K562 (cell line): ENCODE results near the gene DOLPP1. TPM values are rescaled to one million over a fixed set of nuclear protein-coding genes. Genes with fewer than 3 reads are reported as not detected.
A peak's percentile ranks its signal among the peaks of the same experiment; 100 is the strongest.

ENCODE experiments used
- ATF3 ChIP-seq, 2 experiments: fragments of 450-650 bp in 1 of 2; sonication (generic) in 1 of 2; formaldehyde crosslinking in 1 of 2; IDR thresholded peaks in 1 of 2; conservative IDR thresholded peaks in 1 of 2; 2 replicates each; pipeline versions ENCODE4 v1.6.1 to v1.8.1; 2016 to 2023; ENCODE audit warnings: mild to moderate bottlenecking in 2 of 2, moderate library complexity in 2 of 2, inconsistent platforms in 1 of 2, missing genetic modification reagents in 1 of 2
- BRCA1 ChIP-seq, 2 experiments: fragments of 450-650 bp in 1 of 2; sonication (generic) in 1 of 2; formaldehyde crosslinking in 1 of 2; IDR thresholded peaks; 2 replicates each; pipeline versions ENCODE4 v1.5.0 to v1.6.1; 2017 to 2020; ENCODE audit warnings: mild to moderate bottlenecking in 1 of 2, missing genetic modification reagents in 1 of 2
- CHCHD3 ChIP-seq: fragments of 250-450 bp; sonication (Bioruptor Pico); IDR thresholded peaks from 2 replicates; pipeline ENCODE4 v2.1.2; 2022; ENCODE audit warnings: mild to moderate bottlenecking
- CHD1 ChIP-seq: fragments of 200-600 bp; sonication (generic); IDR thresholded peaks from one replicate; pipeline ENCODE4 v1.6.1; 2012; ENCODE audit warnings: mild to moderate bottlenecking, moderate library complexity, low read length, inconsistent platforms
- CREB1 ChIP-seq, 2 experiments: sonication (generic) in 1 of 2; formaldehyde crosslinking in 1 of 2; IDR thresholded peaks; 2 replicates each; pipeline versions ENCODE4 v1.6.1 to v1.8.0; 2012 to 2022; ENCODE audit warnings: inconsistent platforms in 1 of 2, mild to moderate bottlenecking in 1 of 2, missing genetic modification reagents in 1 of 2, moderate library complexity in 1 of 2
- CTBP1 ChIP-seq: fragments of 450-650 bp; IDR thresholded peaks from 2 replicates; pipeline ENCODE4 v1.6.1; 2016; ENCODE audit warnings: borderline replicate concordance
- EGR1 ChIP-seq: fragments of 450-650 bp; conservative IDR thresholded peaks from 2 replicates; pipeline ENCODE4 v1.6.1; 2017; ENCODE audit warnings: mild to moderate bottlenecking
- EP400 ChIP-seq: fragments of 450-650 bp; IDR thresholded peaks from 2 replicates; pipeline ENCODE4 v1.6.1; 2017; ENCODE audit warnings: antibody characterized with exemption, mild to moderate bottlenecking, moderate library complexity
- FIP1L1 ChIP-seq: fragments of 200-400 bp; formaldehyde crosslinking; IDR thresholded peaks from 2 replicates; pipeline ENCODE4 v1.6.1; 2018; ENCODE audit warnings: mild to moderate bottlenecking, low read depth, low read length; ENCODE audit not compliant: poor library complexity, severe bottlenecking
- GATAD2A ChIP-seq: fragments of 450-650 bp; IDR thresholded peaks from 2 replicates; pipeline ENCODE4 v1.6.1; 2017
- GTF2F1 ChIP-seq: IDR thresholded peaks from 2 replicates; pipeline ENCODE4 v1.6.1; 2011; ENCODE audit warnings: low read depth, low read length, improper control_type of control experiment
- JUND ChIP-seq, 2 experiments: IDR thresholded peaks; 2 replicates in 1 of 2; 3 replicates in 1 of 2; pipeline ENCODE4 v1.6.1; 2011; ENCODE audit warnings: borderline replicate concordance in 2 of 2, low read depth in 2 of 2, low read length in 2 of 2, improper control_type of control experiment in 1 of 2, missing biosample characterization in 1 of 2, missing genetic modification characterization in 1 of 2, missing genetic modification reagents in 1 of 2
- PREB ChIP-seq: sonication (generic); formaldehyde crosslinking; IDR thresholded peaks from 2 replicates; pipeline ENCODE4 v1.8.1; 2023; ENCODE audit warnings: mild to moderate bottlenecking, missing genetic modification reagents
- RBBP5 ChIP-seq: fragments of 200-600 bp; sonication (generic); IDR thresholded peaks from 2 replicates; pipeline ENCODE4 v1.6.1; 2012; ENCODE audit warnings: borderline replicate concordance, mild to moderate bottlenecking, low read length, control low read depth, inconsistent platforms; ENCODE audit not compliant: insufficient read depth, poor library complexity, severe bottlenecking
- SNRNP70 ChIP-seq: fragments of 200-400 bp; formaldehyde crosslinking; optimal IDR thresholded peaks from 2 replicates; pipeline ENCODE3; 2017; ENCODE audit warnings: low read depth, low read length
- TFAP4 ChIP-seq: sonication (generic); formaldehyde crosslinking; IDR thresholded peaks from 2 replicates; pipeline ENCODE4 v1.8.0; 2022; ENCODE audit warnings: missing genetic modification reagents, mild to moderate bottlenecking, moderate library complexity, borderline replicate concordance
- ZNF23 ChIP-seq: fragments of 250-450 bp; sonication (Bioruptor Pico); IDR thresholded peaks from 2 replicates; pipeline ENCODE4 v1.4.0; 2020; ENCODE audit warnings: mild to moderate bottlenecking
- ZNF384 ChIP-seq: IDR thresholded peaks from 2 replicates; pipeline ENCODE4 v1.6.1; 2012; ENCODE audit warnings: low read depth, low read length, improper control_type of control experiment
- ZNF445 ChIP-seq: fragments of 250-450 bp; sonication (Bioruptor Pico); IDR thresholded peaks from 2 replicates; pipeline ENCODE4 v1.4.0; 2020; ENCODE audit warnings: low read depth, mild to moderate bottlenecking, moderate library complexity
- ZNF551 ChIP-seq: fragments of 250-450 bp; sonication (Bioruptor Pico); IDR thresholded peaks from 2 replicates; pipeline ENCODE4 v1.5.0; 2021; ENCODE audit warnings: mild to moderate bottlenecking, moderate library complexity
- ZNF655 ChIP-seq: fragments of 250-450 bp; sonication (Bioruptor Pico); IDR thresholded peaks from 2 replicates; pipeline ENCODE4 v1.5.0; 2021
- ZNF764 ChIP-seq: fragments of 250-450 bp; sonication (Bioruptor Pico); IDR thresholded peaks from 2 replicates; pipeline ENCODE4 v1.4.0; 2020; ENCODE audit warnings: low read depth, mild to moderate bottlenecking, moderate library complexity
- ZNF79 ChIP-seq: fragments of 250-450 bp; sonication (Bioruptor Pico); IDR thresholded peaks from 2 replicates; pipeline ENCODE4 v1.4.0; 2020; ENCODE audit warnings: low read depth, mild to moderate bottlenecking, moderate library complexity
- polyA plus RNA-seq, 8 experiments: library from polyadenylated mRNA; depleted of rRNA in 4 of 8; stranded (reverse) in 5 of 8; unstranded in 3 of 8; fragments of >200 nt; fragmentation: Nextera tagmentation in 2 of 8; fragmentation: Illumina TruSeq in 1 of 8; extraction: Ambion mirVana in 2 of 8; extraction: Trizol in 1 of 8; gene quantifications; 2 replicates each; pipeline versions ENCODE4 v1.2.1 to v1.2.3, GENCODE V29; 2011 to 2014; ENCODE audit warnings: inconsistent platforms in 1 of 8, missing spikeins in 1 of 8
- total RNA-seq, 7 experiments: library from RNA; depleted of rRNA in 6 of 7; stranded (reverse); fragments of >200 nt in 6 of 7; fragmentation: Illumina TruSeq in 2 of 7; extraction: Trizol in 2 of 7; gene quantifications; 2 replicates each; pipeline versions ENCODE4 v1.2.1 to v1.2.3, GENCODE V29; 2011 to 2021; ENCODE audit warnings: low replicate concordance in 1 of 7

The DOLPP1 gene
- total and polyA plus RNA-seq, 9 of the 15 experiments (the other 6 are each of a cell fraction or from before 2014, with no cell fraction given), result 3.0 to 39.8 (median 30.5) TPM

DNA sequence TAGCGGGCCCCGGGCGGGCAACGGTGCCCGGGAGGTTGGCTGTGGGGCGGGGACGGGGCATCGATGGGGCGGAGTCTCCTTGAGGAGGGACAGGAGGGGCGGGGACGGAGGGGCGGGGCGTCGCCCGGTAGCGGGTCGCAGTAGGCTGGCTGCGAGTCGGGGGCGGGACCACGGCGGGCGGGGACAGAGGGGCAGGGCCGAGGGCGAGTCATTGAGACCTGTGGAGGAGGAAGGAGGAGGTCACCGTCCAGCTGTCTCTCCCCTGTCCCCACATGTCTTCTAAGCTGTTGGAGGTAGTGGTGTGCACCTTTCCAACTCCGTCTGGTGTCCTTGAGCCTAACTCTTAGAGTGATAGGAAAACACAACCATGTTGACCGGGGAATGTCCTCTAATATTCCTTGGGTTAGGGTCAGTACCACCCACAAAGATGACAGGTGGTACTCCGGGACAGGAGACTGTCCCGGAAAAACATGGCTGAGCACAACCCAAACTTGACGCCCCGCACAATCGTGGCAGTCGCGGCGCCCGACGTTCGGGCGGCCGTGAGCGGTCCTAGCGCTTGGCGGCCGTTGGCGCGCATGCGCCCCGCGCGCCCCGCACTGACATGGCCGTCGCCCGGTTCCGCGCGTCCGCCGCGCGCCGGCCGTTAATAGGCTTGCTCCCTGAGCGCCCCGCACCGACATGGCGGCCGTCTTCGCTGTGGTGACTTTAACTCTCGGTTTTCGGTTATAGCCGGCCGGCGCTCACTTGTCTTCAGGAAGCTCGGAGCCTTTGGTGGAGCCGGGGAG is 30.0 kb downstream of the DOLPP1 start, which contains the start of the genes CRAT and PTPA (continued):
- TF ChIP-seq PREB (CRISPR knock-in tag) (no peak), GTF2F1 (no peak), ZNF384 (no peak), ZNF764 (CRISPR knock-in tag) (0 out of 2 replicates have a peak, but pooled peaks have one; percentile 38), CHCHD3 (CRISPR knock-in tag) (no peak), SNRNP70 (no peak), FIP1L1 (no peak), RBBP5 (peak; percentile 11), EP400 (peak; percentile 84), ZNF23 (CRISPR knock-in tag) (no peak), ZNF655 (CRISPR knock-in tag) (no peak), CTBP1 (peak; percentile 72), ZNF79 (CRISPR knock-in tag) (no peak), JUND (IDR thresholded peaks at IDR 0.05; ENCODE audit: borderline replicate concordance, low read depth, low read length) (no peak), JUND (tag; IDR thresholded peaks at IDR 0.05; ENCODE audit: borderline replicate concordance, low read depth, low read length) (peak; percentile 58; the same call in 1 of the 3 replicates), GATAD2A (no peak), ZNF445 (CRISPR knock-in tag) (no peak), CREB1 (IDR thresholded peaks at IDR 0.05) (peak; percentile 63; the same call in 1 of the 2 replicates), CREB1 (CRISPR knock-in tag; IDR thresholded peaks at IDR 0.05) (no peak), TFAP4 (peak; percentile 83), ZNF551 (CRISPR knock-in tag) (no peak), EGR1 (peak; percentile 27; the same call in 1 of the 2 replicates), BRCA1 (IDR thresholded peaks at IDR 0.05) (no peak), BRCA1 (CRISPR knock-in tag; IDR thresholded peaks at IDR 0.05) (no peak), CHD1 (peak; percentile 99), ATF3 (IDR thresholded peaks at IDR 0.05) (no peak), ATF3 (CRISPR knock-in tag; conservative IDR thresholded peaks at IDR 0.05) (no peak)
